ENCODE results near the gene GRIA1. TPM values are rescaled to one million over a fixed set of nuclear protein-coding genes. Genes with fewer than 3 reads are reported as not detected.

The GRIA1 gene
- polyA plus RNA-seq, 3 donors, result 1.3 to 4.0 (median 3.4) TPM

DNA sequence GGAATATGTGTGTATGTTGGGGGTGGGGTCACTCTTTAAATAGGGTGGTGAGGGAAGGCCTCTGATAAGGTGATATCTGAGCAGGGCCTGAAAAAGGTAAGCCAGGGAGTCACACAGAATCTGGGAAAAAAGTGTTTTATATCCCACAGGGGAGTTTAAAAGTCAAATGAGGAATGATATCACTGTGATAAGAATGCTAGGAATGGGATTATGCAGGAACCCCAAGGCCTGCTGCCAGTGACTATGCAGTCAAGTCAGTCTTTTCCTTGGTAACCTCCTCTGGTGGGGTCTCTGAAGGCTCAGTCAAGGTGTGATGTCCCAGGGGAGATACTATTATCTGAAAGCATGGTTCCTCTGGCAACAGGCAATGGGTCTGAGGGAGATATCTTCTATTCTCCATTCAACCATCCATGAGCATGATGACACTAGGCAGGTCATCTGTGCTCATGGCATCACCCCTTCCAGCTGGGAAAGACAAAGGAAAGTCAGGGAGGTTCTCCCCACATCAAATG is 53.5 kb downstream of the GRIA1 start:
- DNase-seq (ENCODE audit: low read depth in 3 of 3, low spot score in 2 of 3), result no peak

DNA sequence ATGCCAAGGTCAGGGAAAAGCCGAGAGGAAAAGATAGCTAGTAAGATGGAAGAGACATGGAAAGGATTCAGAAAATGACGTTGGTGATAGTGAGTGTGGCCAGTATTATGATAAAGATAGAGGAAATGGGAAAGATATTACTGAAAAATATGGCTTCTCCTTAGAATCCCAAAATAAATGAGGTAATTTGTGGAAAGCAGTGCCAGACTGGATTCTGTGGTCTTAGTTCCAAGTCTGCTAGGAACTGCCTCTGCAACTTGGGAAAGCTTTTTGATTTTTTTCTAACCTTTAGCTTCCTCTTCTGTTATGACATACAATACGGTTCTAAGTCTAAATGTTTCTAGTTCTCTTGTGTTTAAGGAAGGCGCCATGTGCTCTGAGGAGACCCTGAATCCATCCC is 54.2 kb downstream of the GRIA1 start:
- no peak for DNase-seq (ENCODE audit: low read depth in 3 of 3, low spot score in 2 of 3)

DNA sequence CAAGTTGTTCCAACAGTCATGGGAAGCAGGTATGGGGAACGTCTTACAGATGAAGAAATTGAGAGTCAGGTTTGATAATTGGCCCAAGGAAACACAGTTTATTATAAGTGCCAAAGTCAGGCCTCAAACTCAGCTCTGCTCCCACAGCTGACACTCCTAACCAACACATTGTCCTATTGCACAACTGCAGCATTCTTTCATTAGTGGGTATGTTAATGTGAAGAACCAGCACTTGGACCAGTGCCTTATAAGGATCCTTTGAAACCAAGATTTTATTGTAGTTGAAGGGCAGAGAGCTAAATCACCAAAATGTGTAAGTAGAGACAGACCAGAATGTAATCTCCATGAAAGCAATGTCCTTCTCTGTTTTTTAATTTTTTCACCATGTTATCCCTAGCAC is 56.1 kb downstream of the GRIA1 start:
- DNase-seq (ENCODE audit: low read depth in 3 of 3, low spot score in 2 of 3), result no peak

DNA sequence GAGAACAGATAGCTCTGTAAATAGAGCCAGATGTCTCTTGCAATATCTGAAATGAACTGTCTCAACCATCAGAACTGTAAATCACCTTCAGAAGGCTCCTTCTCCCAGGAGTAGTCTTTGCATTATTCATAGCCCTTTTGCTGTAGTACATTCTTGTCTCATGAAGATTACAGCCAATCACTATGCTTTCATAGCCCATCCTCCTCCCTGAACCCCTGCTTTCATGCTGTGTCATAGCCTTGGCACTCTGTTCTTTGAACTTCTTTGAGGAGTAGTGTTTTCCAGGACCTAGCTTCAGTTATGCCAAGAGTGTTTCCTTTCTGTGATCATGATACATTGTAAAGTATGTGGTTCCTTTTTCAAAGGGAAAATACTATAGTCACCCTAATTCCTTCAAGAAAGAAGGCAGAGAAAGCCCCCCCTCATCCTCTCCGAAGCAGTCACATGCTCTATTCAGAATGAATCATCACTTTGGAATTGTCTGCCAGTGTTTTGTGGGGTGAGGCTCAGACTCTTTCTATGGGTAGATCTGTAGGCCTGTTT is 61.1 kb downstream of the GRIA1 start:
- no peak for DNase-seq (ENCODE audit: low read depth in 3 of 3, low spot score in 2 of 3)

DNA sequence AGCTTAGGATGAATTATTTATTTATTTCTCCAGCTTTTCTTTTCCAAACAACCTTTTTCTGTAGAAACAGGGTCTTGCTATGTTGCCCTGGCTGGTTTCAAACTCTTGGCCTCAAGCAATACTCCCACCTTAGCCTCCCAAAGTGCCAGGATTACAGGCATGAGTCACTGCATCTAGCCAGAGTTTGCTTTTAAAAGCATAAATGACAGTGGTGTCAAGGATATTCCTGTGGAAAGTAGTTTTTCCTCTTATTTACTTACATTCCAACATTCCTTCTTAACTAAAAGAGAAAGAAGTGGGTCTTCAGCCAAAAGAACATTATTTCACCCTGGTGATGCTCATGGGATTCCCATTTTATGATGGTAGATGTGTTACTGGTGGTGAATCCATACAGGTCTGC is 62.4 kb downstream of the GRIA1 start:
- DNase-seq (ENCODE audit: low read depth in 3 of 3, low spot score in 2 of 3), result no peak

DNA sequence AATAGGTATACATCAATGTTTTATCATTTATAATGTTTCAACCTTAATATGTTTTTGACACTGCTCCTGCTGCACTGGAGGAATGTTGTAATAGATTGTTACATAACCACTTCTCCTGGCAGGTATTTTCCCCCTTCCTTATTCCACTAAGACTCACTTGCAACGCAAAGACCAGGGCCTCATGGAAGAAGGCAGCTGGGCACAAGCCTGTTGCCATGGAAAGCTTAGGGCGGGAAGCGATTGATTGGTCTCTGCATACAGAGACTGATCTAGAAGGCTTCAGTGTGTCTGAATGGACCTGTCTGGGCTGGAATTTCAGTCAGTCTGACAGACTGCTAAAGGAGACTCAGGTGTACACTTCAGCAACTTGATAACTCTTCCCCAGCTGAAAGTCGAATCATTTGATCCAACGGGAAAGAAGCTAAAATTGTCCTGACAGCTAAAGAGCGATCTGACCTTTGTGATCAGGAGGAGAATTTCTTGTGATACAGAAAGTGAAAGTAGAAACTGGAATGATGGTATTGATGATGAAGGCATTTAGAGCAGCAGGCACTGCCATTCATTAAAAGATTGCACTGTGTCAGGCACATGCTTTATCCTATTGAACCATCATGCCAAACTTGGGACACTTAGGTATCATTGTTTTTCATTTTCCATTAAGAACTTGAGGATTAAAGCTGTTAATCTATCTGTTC is 65.1 kb downstream of the GRIA1 start:
- no peak for DNase-seq (ENCODE audit: low read depth in 3 of 3, low spot score in 2 of 3)

DNA sequence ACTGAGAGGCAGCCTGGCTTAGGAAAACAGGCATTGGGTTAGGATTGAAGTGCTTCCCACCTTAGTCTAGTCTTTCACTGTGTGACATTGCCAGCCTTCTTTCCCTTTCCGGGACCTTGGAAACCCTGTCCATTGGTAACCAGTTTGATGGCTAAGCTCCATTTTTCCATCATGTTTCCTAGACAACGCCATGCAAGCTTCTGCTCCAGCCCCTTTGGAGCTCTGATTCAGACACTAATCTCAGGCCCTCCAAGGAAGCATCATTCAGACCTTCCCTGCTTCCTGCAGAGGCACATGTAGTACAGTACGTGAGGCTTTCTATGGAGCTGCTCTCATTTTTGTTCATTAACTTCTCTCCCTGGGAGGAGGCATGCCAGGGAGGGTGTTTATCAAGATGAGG is 68.5 kb downstream of the GRIA1 start:
- DNase-seq (ENCODE audit: low read depth in 3 of 3, low spot score in 2 of 3), result no peak

DNA sequence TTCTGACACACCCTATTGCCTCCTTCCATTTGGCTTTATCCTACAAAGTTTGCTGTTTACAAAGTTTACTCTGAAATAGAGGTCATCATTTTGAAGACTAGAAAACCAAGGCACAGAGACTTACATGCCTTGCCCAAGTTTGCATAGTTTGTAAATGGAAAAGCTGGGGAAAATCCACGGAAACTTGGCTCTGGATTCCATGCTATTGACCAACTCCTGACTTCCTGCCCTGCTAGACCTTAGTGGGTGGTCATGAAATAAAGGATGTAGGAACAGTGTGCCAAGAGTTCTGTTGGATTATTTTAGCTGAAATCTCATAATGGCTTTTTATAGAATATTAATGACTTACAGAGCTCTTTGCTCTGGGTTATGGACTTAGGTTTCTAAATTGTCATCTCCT is 69.5 kb downstream of the GRIA1 start:
- no peak for DNase-seq (ENCODE audit: low read depth in 3 of 3, low spot score in 2 of 3)

DNA sequence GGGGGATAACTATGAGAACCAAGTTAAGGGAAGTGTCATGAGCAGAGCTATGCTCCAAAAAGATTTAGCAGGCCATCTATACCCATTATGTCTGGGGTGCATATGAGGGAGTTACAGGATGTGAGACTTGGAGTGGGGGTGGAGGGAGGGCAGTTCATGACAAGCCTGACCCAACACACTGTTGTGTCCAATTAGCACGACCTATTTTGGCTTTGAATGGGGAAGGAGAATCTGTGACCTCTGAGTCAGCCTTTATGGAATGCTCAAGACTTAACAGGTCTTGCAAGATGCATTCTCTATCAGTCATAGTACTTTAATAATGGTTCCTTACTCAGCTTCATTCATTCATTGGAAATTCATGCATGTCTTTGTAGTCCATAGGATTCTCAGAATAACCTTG is 71.7 kb downstream of the GRIA1 start:
- DNase-seq (ENCODE audit: low read depth in 3 of 3, low spot score in 2 of 3), result no peak

DNA sequence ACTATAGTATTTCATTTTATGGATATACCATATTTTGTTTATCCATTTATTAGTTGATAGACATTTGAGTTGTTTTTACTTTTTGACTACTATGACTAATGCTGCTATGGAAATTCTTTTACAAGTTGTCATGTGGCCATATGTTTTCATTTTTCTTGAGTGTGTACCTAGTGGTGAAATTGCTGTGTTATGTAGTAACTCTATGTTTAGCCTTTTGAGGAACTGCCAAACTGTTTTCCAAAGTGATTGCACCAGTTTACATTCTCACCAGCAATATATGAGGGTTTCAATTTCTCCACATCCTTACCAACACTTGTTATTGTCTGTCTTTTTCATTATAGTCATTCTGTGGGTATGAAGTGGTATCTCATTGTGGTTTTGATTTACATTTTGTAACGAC is 75.4 kb downstream of the GRIA1 start:
- no peak for DNase-seq (ENCODE audit: low read depth in 3 of 3, low spot score in 2 of 3)

DNA sequence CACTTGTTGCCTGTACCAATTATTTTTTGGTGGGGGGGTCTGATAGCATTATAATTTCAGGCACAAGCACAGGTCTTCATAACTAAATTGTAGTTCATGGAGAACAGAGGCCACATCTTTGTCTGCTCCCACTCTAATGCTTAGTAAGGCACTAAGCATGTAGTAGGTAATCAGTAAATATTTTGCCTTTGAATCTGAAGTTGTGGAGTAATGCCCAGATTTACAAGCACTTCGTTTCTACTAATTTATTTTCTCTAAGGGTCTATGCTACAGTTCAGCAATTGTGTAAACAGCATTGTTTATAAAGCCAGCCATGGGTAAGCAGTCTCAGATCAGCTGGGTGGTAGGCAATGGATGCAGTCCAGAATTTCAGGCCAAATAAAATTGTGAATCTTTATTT is 78.6 kb downstream of the GRIA1 start:
- DNase-seq (ENCODE audit: low read depth in 3 of 3, low spot score in 2 of 3), result no peak

DNA sequence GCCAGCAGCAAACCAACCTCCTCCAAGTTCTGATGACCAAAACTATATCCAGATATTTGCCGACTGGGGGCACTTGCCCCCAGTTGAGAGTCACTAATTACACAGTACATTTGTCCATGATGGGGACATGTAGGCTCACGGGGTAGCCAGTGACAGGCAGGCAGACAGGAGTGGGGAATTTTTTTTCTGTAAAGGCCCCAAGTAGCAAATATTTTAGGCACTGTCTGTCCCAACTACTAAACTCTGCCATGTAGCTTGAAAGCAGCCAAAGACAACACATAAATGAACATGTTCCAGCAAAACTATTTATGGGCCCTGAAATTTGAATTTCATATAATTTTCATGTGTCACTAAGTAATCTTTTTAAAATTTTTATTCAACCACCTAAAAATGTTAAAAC is 80.7 kb downstream of the GRIA1 start:
- no peak for DNase-seq (ENCODE audit: low read depth in 3 of 3, low spot score in 2 of 3)

DNA sequence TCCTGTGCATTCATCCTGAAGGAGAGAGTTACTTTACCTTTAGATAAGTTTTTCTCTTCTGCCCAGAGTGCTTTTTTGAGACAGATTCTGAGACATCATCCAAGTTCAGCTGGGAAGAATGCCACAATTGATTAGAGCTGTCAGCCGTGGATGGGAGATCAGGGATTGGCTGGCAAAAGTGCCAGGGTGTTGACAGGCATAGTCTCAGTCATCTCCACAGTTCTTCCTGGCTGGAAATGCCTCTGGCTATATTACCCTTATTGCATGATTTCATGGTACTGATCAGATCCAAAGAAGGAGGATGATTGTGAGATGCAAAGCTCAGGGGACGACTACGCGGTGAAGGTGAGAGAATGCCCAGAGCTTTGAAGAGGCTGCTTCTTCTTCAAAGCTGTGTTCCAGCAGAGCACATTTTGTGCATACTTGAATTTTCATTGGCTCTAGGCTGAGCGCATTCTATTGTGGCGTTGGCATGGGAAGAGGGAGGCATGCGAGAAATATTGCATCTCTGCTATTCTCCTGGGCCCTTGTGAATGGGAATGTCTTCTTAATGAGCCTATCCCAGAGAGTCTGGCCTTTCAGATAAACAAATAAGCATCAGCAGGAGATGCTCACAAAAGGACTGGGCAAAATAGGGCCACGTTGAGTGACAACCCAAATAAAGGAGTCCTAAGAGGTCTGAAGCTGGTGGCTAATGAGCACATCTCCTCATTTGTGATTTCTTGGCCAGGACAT is 82.1 kb downstream of the GRIA1 start:
- DNase-seq (ENCODE audit: low read depth in 3 of 3, low spot score in 2 of 3), result no peak

DNA sequence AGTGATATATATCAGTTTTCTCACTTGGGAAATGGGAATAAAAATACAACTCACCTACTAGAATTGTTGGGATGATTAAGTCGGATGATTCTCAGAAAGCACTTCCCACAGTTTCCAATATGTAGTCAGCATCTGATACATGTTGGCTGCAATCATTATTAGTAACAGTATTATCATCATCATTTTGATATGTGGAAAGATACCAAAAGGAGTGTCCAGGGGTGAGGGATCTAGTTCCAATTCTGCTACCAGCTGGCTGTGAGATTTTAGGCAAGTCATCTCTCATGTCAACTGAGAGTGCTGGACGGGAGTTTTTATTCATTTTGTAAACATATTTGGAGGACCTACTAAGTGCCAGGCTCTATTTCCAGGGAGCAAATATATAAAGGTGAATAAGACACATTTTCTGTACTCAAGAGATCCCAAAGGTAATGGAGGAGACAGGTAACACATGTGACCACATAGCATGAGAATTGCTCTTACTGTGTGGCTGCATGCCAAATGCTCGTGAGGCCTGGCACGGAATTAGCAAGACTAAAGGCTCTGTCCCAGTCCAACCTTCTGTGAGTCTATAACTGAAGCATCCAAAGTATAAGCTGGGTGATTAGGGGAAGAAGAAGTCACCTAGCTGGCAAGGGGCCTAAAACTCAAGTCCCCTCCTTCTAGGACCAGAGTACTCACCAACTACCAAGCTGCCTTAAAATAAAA is 83.0 kb downstream of the GRIA1 start:
- DNase-seq (ENCODE audit: low read depth in 3 of 3, low spot score in 2 of 3), result no peak

DNA sequence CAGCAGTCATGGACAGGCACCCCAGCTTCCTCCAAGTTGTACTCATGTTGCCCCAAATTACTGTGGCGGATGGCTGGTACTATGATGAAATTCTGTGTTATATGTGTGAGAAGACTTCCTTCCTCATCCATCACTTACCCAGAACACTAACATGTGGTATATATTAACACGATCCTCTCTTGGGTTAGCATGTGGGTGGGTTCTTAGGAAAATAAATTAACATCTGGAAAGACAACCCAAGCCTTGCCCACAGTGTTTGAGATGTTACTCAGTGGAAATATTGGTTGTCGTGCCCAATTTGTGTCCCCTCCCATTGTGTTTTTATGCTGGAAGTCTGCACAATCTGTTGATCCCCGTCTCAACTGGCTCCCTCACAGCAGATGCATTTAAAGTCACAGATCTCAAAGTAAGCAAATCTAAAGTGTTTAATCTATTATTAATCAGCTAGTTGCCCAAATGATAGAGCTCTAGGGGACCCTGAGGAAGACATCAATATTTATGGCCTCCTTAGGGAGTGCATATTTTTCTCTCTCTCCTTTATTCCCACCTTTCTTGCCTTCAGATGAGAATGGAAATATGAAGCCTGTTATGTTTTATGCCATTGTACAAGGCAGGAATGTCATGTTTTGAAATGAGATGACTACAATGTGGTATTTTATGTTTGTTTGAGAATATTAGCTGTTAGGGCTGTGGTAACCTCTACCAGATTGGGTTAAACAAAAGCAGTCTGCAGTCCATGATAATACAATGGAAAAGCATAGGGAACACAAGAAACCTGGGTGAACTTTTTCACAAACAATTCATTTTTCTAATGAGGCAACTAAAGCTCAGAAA is 93.9 kb downstream of the GRIA1 start:
- DNase-seq (ENCODE audit: low read depth in 3 of 3, low spot score in 2 of 3), result no peak

DNA sequence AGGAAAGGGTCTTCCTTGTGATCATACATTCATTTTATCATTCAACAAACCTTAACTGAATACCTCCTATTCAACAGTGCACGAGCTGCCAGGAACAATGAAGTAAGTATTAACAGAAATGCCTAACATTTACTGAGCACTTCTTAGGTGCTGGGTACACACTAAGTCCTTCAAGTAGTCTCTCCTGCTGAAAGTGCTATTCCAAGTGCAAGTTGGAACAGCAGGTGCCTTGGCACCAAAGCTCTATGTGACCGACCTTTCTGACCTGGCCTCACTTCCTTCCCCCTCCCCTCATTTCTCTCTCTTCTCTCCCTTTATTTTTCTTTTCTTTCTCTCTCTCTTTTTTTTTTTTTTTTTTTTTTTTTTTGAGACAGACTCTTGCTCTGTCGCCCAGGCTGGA is 94.5 kb downstream of the GRIA1 start:
- no peak for DNase-seq (ENCODE audit: low read depth in 3 of 3, low spot score in 2 of 3)

DNA sequence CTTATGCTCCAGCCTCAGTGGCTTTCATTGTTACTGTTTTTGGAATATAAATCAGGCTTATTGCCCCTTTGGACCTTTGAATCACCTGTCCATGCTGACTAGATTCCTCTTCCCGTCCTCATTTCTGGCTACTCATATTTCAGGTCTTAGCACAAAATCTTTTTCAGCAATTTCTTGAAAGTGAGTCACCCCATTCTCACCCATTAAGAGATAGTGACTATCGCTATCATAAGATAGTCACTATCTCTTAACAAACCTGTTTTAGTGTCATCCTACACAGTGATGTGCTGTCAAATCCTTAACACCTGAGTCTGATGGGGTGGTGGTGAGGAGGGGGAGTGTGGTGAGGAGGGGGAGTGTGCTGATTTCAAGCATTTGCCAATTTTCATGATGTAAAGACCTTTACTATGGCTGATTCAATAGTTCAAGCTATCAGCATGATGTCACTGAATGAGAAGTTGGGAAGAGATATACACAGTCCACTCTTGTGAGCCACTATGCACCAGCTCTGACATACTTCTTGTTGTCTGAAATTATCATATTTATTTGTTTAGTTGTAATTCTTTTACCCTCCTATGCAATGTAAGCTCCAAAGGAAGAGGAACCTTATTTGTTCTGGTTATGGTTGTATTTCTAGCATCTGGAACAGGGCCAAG is 95.3 kb downstream of the GRIA1 start:
- no peak for DNase-seq (ENCODE audit: low read depth in 3 of 3, low spot score in 2 of 3)

DNA sequence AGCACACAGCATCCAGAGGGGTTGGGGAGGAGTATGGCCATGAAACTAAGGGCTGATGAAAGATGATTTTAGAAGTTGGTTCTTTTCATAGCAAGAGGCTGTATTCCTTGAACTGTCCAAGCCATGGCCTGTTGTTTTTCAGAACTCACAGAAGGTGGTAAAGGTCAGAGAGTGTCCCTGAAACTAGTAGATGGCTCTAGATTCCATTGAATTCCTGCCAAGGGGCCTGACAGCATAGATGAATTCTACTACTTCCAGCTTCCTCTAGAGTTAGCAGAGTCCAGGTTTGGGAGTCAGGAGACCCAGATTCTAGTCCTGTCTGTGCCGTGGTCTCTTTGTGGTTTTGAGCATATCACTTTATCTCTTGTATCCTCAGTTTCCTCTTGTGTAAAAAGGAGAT is 101.6 kb downstream of the GRIA1 start:
- DNase-seq (ENCODE audit: low read depth in 3 of 3, low spot score in 2 of 3), result no peak

DNA sequence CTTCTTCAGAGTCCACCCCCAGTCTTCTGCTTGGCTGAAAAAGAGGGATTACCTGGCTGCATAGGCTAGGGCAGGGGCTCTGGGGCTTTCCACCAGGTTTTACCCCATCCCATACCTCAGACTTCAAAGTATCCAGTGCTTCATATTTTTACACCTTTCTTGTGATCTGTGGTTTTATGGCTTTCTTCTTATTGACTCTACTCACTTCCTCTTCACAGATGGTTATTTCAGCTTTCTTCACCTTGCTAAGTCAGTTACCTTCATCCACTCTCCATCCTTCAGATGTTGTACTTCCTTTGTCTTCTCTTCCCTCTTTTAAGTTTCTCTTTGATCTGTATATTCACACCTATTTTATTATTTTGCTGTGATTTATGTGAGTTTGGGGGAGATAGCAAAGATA is 104.3 kb downstream of the GRIA1 start:
- DNase-seq (ENCODE audit: low read depth in 3 of 3, low spot score in 2 of 3), result no peak

DNA sequence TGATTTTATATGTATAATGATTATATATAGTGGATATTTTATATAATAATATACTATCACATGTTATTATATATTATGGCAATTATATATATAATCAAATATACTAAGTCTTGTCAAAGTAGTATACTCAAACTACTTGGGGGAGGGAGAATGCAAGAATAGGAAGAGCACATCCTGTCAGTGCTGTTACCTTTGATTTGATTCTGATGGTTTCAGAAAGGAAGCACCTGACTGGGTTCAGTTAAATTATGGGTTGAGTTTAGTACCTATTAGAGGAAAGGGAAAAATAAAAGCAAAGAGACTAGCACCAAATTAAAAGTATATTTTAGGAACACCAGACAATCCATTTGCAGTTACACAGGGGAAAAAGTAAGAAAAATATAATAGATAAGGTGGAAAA is 107.6 kb downstream of the GRIA1 start:
- no peak for DNase-seq (ENCODE audit: low read depth in 3 of 3, low spot score in 2 of 3)
